CD14-positive monocyte (primary cell): ENCODE data around the gene KRTAP4-16. TPM values are rescaled to one million over a fixed set of nuclear protein-coding genes. Genes with fewer than 3 reads are reported as not detected.
"Not testable (repeated sequence)": the region's sequence is repeated elsewhere in the genome, so short reads cannot be mapped to it uniquely, and the experiment has no call there.

Experiments
- DNase-seq, 3 donors: peaks; one replicate each; pipeline ENCODE4 v3.0.0-alpha.2; 2011 to 2022
- H2AFZ ChIP-seq: 2 replicates; pipeline ENCODE4 v1.6.0; 2012; ENCODE audit warnings: mild to moderate bottlenecking, low read depth, low read length, inconsistent platforms; ENCODE audit not compliant: insufficient read depth, poor library complexity, severe bottlenecking
- H3K27ac ChIP-seq, 2 donors: 1 replicate in 1 of 2; 2 replicates in 1 of 2; pipeline ENCODE4 v1.5.1; 2012 to 2013; ENCODE audit warnings: low read length in 2 of 2, control low read depth in 1 of 2, inconsistent platforms in 1 of 2, low read depth in 1 of 2, mild to moderate bottlenecking in 1 of 2
- H3K27me3 ChIP-seq, 2 donors: one replicate each; pipeline versions ENCODE4 v1.6.0 to v1.6.1; 2011 to 2013; ENCODE audit warnings: low read length in 2 of 2; ENCODE audit not compliant: control insufficient read depth in 2 of 2, insufficient read depth in 2 of 2
- H3K36me3 ChIP-seq, 2 donors: replicated peaks in 1 of 2; 1 replicate in 1 of 2; 2 replicates in 1 of 2; pipeline versions ENCODE4 v1.5.1 to v1.6.1; 2012 to 2013; ENCODE audit warnings: low read length in 2 of 2, control low read depth in 1 of 2, inconsistent platforms in 1 of 2, mild to moderate bottlenecking in 1 of 2; ENCODE audit not compliant: insufficient read depth in 2 of 2, control insufficient read depth in 1 of 2
- H3K4me1 ChIP-seq, 2 donors: 1 replicate in 1 of 2; 2 replicates in 1 of 2; pipeline versions ENCODE4 v1.5.1 to v1.6.1; 2012 to 2013; ENCODE audit warnings: low read length in 2 of 2, control low read depth in 1 of 2, inconsistent platforms in 1 of 2, mild to moderate bottlenecking in 1 of 2, moderate library complexity in 1 of 2; ENCODE audit not compliant: insufficient read depth in 2 of 2, control insufficient read depth in 1 of 2
- H3K4me2 ChIP-seq: replicated peaks from 2 replicates; pipeline ENCODE3; 2012; ENCODE audit warnings: low read length, moderate library complexity, mild to moderate bottlenecking; ENCODE audit not compliant: poor library complexity, severe bottlenecking; ENCODE audit errors: extremely low read depth
- H3K4me3 ChIP-seq, 3 experiments: fragments of 200-600 bp in 1 of 3; sonication (generic) in 1 of 3; replicated peaks in 1 of 3; 1 replicate in 2 of 3; 2 replicates in 1 of 3; pipeline ENCODE4 v1.5.1; 2011 to 2013; ENCODE audit warnings: low read length in 3 of 3, mild to moderate bottlenecking in 3 of 3, control low read depth in 2 of 3, low read depth in 2 of 3, inconsistent platforms in 1 of 3, moderate library complexity in 1 of 3
- H3K79me2 ChIP-seq: 2 replicates; pipeline ENCODE4 v1.6.0; 2012; ENCODE audit warnings: mild to moderate bottlenecking, control low read depth, inconsistent platforms, low read length, moderate library complexity; ENCODE audit not compliant: insufficient read depth
- H3K9ac ChIP-seq: 2 replicates; pipeline ENCODE4 v1.6.0; 2017; ENCODE audit warnings: low read length, mild to moderate bottlenecking; ENCODE audit not compliant: insufficient read depth, poor library complexity, severe bottlenecking
- H3K9me3 ChIP-seq, 2 donors: replicated peaks in 1 of 2; 1 replicate in 1 of 2; 2 replicates in 1 of 2; pipeline versions ENCODE4 v1.5.1 to v1.6.1; 2012 to 2013; ENCODE audit warnings: low read length in 2 of 2, control low read depth in 1 of 2; ENCODE audit not compliant: control insufficient read depth in 1 of 2, insufficient read depth in 1 of 2
- H4K20me1 ChIP-seq: 2 replicates; pipeline ENCODE4 v1.6.0; 2012; ENCODE audit warnings: mild to moderate bottlenecking, low read length, control low read depth, moderate library complexity; ENCODE audit not compliant: insufficient read depth
- H3K27ac Mint-ChIP-seq, 7 donors: one replicate each; pipeline ENCODE4 v1.8.0; 2020; ENCODE audit warnings: mild to moderate bottlenecking in 7 of 7, mixed read lengths in 7 of 7, moderate library complexity in 6 of 7, inconsistent platforms in 2 of 7
- H3K27me3 Mint-ChIP-seq, 3 donors: one replicate each; pipeline ENCODE4 v1.8.0; 2021 to 2022; ENCODE audit warnings: low read depth in 3 of 3, mild to moderate bottlenecking in 3 of 3, mixed read lengths in 3 of 3, moderate library complexity in 3 of 3, inconsistent platforms in 1 of 3
- H3K36me3 Mint-ChIP-seq, 2 donors: one replicate each; pipeline ENCODE4 v1.8.0; 2020; ENCODE audit warnings: mixed read lengths in 2 of 2, inconsistent platforms in 1 of 2, mild to moderate bottlenecking in 1 of 2
- H3K4me1 Mint-ChIP-seq: one replicate; pipeline ENCODE4 v1.8.0; 2020; ENCODE audit warnings: mild to moderate bottlenecking, mixed read lengths
- H3K4me3 Mint-ChIP-seq, 2 donors: one replicate each; pipeline ENCODE4 v1.8.0; 2020; ENCODE audit warnings: mild to moderate bottlenecking in 2 of 2, mixed read lengths in 2 of 2, moderate library complexity in 1 of 2
- H3K9me3 Mint-ChIP-seq, 7 donors: one replicate each; pipeline ENCODE4 v1.8.0; 2020 to 2022; ENCODE audit warnings: mixed read lengths in 7 of 7, mild to moderate bottlenecking in 6 of 7, moderate library complexity in 6 of 7, inconsistent platforms in 2 of 7
- WGBS: methylation state at CpG from one replicate; pipeline ENCODE4 v1.1.5; 2013; ENCODE audit warnings: missing lambda C conversion rate; ENCODE audit not compliant: insufficient coverage; 5-methylcytosine and 5-hydroxymethylcytosine counted together
- intact Hi-C, 2 donors: fragments of 100-400 bp; cut with micrococcal nuclease; formaldehyde crosslinking; loops; one replicate each; pipeline versions ENCODE4 v1.15.0 to v1.15.1; 2023
- polyA plus RNA-seq, 3 donors: library from polyadenylated mRNA; depleted of rRNA in 1 of 3; unstranded in 2 of 3; stranded (reverse) in 1 of 3; fragments of 300-500 nt in 2 of 3; fragments of >200 nt in 1 of 3; fragmentation: Illumina TruSeq in 2 of 3; gene quantifications; 1 replicate in 2 of 3; 2 replicates in 1 of 3; pipeline ENCODE4 v1.2.3, GENCODE V29; 2012 to 2021
- TF ChIP-seq, protein P1 (sequence below): fragments of 200-600 bp; IDR thresholded peaks from one replicate; pipeline ENCODE4 v1.8.0; 2022; ENCODE audit warnings: antibody characterized with exemption, mild to moderate bottlenecking

KRTAP4-16 gene
- polyA plus RNA-seq, 3 donors, result not detected

- Histone ChIP-seq H3K79me2 (no peaks in the 10 kb centered on the region), H3K36me3 (no peaks in the 10 kb centered on the region), H3K9me3 (no peaks in the 10 kb centered on the region), H3K27me3 (no peaks in the 10 kb centered on the region), H2AFZ (no peak overlapping the region), H3K4me1 (peaks cover 14 to 21% of the 10 kb centered on the region in 2 donors), H3K27ac (no peak overlapping the region), H4K20me1 (no peaks in the 10 kb centered on the region), H3K4me2 (no peak overlapping the region), H3K4me3 (no peak overlapping the region), H3K9ac (no peak overlapping the region)
- WGBS, result no CpG with 5 or more reads among the region's 5 CpGs
- H3K4me3 Mint-ChIP-seq, result peak overlapping the region in 1 of 2 donors; percentile 67
- peak; percentile 10 to 54 (median 19) for DNase-seq
- peaks cover 24% of the 10 kb centered on the region for H3K4me1 Mint-ChIP-seq
- no peak overlapping the region for H3K27ac Mint-ChIP-seq
- H3K36me3 Mint-ChIP-seq, result no peaks in the 10 kb centered on the region
- peaks cover 0 to 10% (median 3%) of the 10 kb centered on the region in 7 donors for H3K9me3 Mint-ChIP-seq
- intact Hi-C loops, result no loop called here
- peaks cover 0 to 4% (median 0%) of the 10 kb centered on the region in 3 donors for H3K27me3 Mint-ChIP-seq
- TF ChIP-seq, protein P1, sequence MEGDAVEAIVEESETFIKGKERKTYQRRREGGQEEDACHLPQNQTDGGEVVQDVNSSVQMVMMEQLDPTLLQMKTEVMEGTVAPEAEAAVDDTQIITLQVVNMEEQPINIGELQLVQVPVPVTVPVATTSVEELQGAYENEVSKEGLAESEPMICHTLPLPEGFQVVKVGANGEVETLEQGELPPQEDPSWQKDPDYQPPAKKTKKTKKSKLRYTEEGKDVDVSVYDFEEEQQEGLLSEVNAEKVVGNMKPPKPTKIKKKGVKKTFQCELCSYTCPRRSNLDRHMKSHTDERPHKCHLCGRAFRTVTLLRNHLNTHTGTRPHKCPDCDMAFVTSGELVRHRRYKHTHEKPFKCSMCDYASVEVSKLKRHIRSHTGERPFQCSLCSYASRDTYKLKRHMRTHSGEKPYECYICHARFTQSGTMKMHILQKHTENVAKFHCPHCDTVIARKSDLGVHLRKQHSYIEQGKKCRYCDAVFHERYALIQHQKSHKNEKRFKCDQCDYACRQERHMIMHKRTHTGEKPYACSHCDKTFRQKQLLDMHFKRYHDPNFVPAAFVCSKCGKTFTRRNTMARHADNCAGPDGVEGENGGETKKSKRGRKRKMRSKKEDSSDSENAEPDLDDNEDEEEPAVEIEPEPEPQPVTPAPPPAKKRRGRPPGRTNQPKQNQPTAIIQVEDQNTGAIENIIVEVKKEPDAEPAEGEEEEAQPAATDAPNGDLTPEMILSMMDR, result no peak
Measured at GRCh38 chr17:41116297-41116696, 14.3 kb upstream of the KRTAP4-16 start.

DNA sequence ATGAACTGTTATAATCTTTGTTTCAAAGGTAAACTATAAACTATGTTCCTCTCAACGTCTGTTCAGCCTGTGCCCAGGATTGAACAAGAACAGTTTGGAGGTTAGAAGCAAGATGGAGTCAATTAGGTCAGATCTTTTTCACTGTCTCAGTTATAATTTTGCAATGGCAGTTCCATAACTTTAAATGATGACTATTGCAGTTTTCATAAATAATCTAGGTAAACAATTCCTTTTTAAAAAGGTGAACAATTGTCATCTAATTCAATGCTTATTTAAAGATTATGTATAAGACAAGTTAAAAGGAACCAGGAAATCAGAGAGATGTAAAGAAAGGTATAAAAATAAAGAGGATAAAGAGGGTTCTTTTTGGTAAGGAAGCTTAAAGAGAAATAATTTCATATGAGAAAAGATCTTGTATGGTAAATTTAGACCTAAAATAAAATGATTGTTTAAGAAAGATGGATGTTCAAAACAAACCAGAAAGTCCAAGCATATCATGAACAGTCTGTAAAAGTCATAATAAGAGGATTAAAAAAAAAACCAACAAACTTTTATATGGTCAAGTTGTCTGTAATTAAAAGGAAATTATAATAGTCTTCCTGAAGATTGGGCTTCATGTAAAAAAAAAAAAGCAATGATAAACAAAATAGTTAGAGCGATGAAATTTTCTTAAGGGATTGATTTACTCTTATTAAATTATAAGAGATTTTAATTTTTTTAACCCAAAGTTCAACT, 9.3 kb upstream of the KRTAP4-16 start:
- Mint-ChIP-seq H3K4me1 (peaks cover 14% of the 10 kb centered on the region), H3K27ac (no peak overlapping the region), H3K36me3 (no peaks in the 10 kb centered on the region), H3K27me3 (peaks cover 0 to 4% (median 1%) of the 10 kb centered on the region in 3 donors), H3K4me3 (no peak overlapping the region), H3K9me3 (peaks cover 2 to 18% (median 9%) of the 10 kb centered on the region in 7 donors)
- Histone ChIP-seq H3K4me3 (no peak overlapping the region), H3K27me3 (no peaks in the 10 kb centered on the region), H3K9me3 (no peaks in the 10 kb centered on the region), H2AFZ (no peak overlapping the region), H3K27ac (no peak overlapping the region), H3K4me2 (no peak overlapping the region), H3K36me3 (no peaks in the 10 kb centered on the region), H4K20me1 (no peaks in the 10 kb centered on the region), H3K9ac (no peak overlapping the region), H3K4me1 (peaks cover 6 to 20% of the 10 kb centered on the region in 2 donors), H3K79me2 (no peaks in the 10 kb centered on the region)
- DNase-seq, result no peak
- no CpG with 5 or more reads among the region's 2 CpGs for WGBS
- TF ChIP-seq, protein P1, result no peak
- intact Hi-C loops, result no loop called here

- DNase-seq, H3K79me2 ChIP-seq, H3K4me3 Mint-ChIP-seq, H3K27ac ChIP-seq, H3K4me2 ChIP-seq, H3K4me3 ChIP-seq, H3K27me3 Mint-ChIP-seq, intact Hi-C loops, H3K36me3 Mint-ChIP-seq, H3K27me3 ChIP-seq, H2AFZ ChIP-seq, H3K27ac Mint-ChIP-seq, H3K9ac ChIP-seq, H3K4me1 Mint-ChIP-seq, H4K20me1 ChIP-seq, H3K36me3 ChIP-seq, H3K9me3 ChIP-seq: not testable (repeated sequence)
- peaks cover 5 to 15% of the 10 kb centered on the region in 2 donors for H3K4me1 ChIP-seq
- H3K9me3 Mint-ChIP-seq, result peaks cover 2 to 18% (median 7%) of the 10 kb centered on the region in 7 donors
- WGBS, result no CpG with 5 or more reads among the region's 1 CpG
Measured at GRCh38 chr17:41108728-41109386, 6.8 kb upstream of the KRTAP4-16 start.
